Retina (tissue), 1 donor: ENCODE data around the gene ZP3.
"Not testable (repeated sequence)": the region's sequence is repeated elsewhere in the genome, so short reads cannot be mapped to it uniquely, and the experiment has no call there.

Experiments
- DNase-seq: peaks from one replicate; pipeline ENCODE4 v3.0.0-alpha.2; 2016

ZP3 gene

GRCh38 chr7:76407718-76408117 lies 17.0 kb upstream of the ZP3 start:
- no peak for DNase-seq

GRCh38 chr7:76408121-76408560 lies 16.6 kb upstream of the ZP3 start:
- DNase-seq = no peak

GRCh38 chr7:76409537-76409936 lies 15.2 kb upstream of the ZP3 start, which contains the start of gene SSC4D:
Gene SSC4D, minus strand, starts transcription at chr7:76409697. Its CDS starts 5,258 bp downstream, at chr7:76404439.
- DNase-seq = no peak

- DNase-seq = no peak
These were observed 13.1 kb upstream of the ZP3 start for GRCh38 chr7:76411626-76412025.

- no peak for DNase-seq
These were observed 12.5 kb upstream of the ZP3 start for GRCh38 chr7:76412249-76412648.

GRCh38 chr7:76417654-76418310 lies 7.0 kb upstream of the ZP3 start:
- DNase-seq = not testable (repeated sequence)

GRCh38 chr7:76421097-76421496 lies 3.7 kb upstream of the ZP3 start:
- not testable (repeated sequence) for DNase-seq

- no peak for DNase-seq
These were observed 911 bp upstream of the ZP3 start for GRCh38 chr7:76423666-76424412.

- DNase-seq = no peak
These were observed 406 bp downstream of the ZP3 start for GRCh38 chr7:76425156-76425555.

- DNase-seq = not testable (repeated sequence)
These were observed 808 bp downstream of the ZP3 start for GRCh38 chr7:76425558-76425957.

GRCh38 chr7:76426246-76426645 lies 1.5 kb downstream of the ZP3 start:
- DNase-seq = no peak

GRCh38 chr7:76427635-76428034 lies 2.9 kb downstream of the ZP3 start:
- no peak for DNase-seq

- DNase-seq = no peak
These were observed 3.5 kb downstream of the ZP3 start for GRCh38 chr7:76428149-76428823.

- DNase-seq = no peak
These were observed 4.4 kb downstream of the ZP3 start for GRCh38 chr7:76428868-76429805.

GRCh38 chr7:76430211-76430610 lies 5.5 kb downstream of the ZP3 start:
- DNase-seq = no peak

- no peak for DNase-seq
These were observed 6.1 kb downstream of the ZP3 start for GRCh38 chr7:76430836-76431235.

- peak; percentile 48 for DNase-seq
These were observed 13.1 kb downstream of the ZP3 start for GRCh38 chr7:76437873-76438272.

GRCh38 chr7:76439120-76439888 lies 14.6 kb downstream of the ZP3 start:
- DNase-seq = not testable (repeated sequence)

- not testable (repeated sequence) for DNase-seq
These were observed 15.7 kb downstream of the ZP3 start for GRCh38 chr7:76440404-76440803.

- DNase-seq = not testable (repeated sequence)
These were observed 17.0 kb downstream of the ZP3 start for GRCh38 chr7:76441792-76442191.

GRCh38 chr7:76442664-76443446 lies 18.1 kb downstream of the ZP3 start:
- not testable (repeated sequence) for DNase-seq
